ENCODE results near the gene HECTD4.

The HECTD4 gene

GRCh38 chr12:112342587-112342986, 39.6 kb downstream of the HECTD4 start:
- no peak for TF ChIP-seq CTCF (IDR thresholded peaks at IDR 0.05)

GRCh38 chr12:112341046-112341825, 41.0 kb downstream of the HECTD4 start:
- no peak for TF ChIP-seq CTCF (IDR thresholded peaks at IDR 0.05)

- no peak; the same call in 1 of the 2 replicates for TF ChIP-seq CTCF (IDR thresholded peaks at IDR 0.05)
Observed at GRCh38 chr12:112340230-112340629, 42.0 kb downstream of the HECTD4 start.

- no peak for TF ChIP-seq CTCF (IDR thresholded peaks at IDR 0.05)
Observed at GRCh38 chr12:112333019-112333418, 49.2 kb downstream of the HECTD4 start.

GRCh38 chr12:112331886-112332285, 50.3 kb downstream of the HECTD4 start:
- TF ChIP-seq CTCF (IDR thresholded peaks at IDR 0.05) = no peak

GRCh38 chr12:112330706-112331105, 51.5 kb downstream of the HECTD4 start:
- TF ChIP-seq CTCF (IDR thresholded peaks at IDR 0.05) = no peak

GRCh38 chr12:112328456-112329124, 53.6 kb downstream of the HECTD4 start:
- no peak for TF ChIP-seq CTCF (IDR thresholded peaks at IDR 0.05)
